Heart right ventricle (tissue), 16 donors: ENCODE data around the gene DLX1. TPM values are rescaled to one million over a fixed set of nuclear protein-coding genes. Genes with fewer than 3 reads are reported as not detected.

Experiments
- ATAC-seq, 8 donors: fragments of 200-7000 bp; cut with Tn5 transposase; one replicate each; pipeline ENCODE4 v1.9.1; 2020; ENCODE audit warnings: mild to moderate bottlenecking in 8 of 8, moderate library complexity in 8 of 8, moderate number of reproducible peaks in 1 of 8
- DNase-seq, 2 donors: peaks; one replicate each; pipeline ENCODE4 v3.0.0-alpha.2; 2020
- H3K27ac ChIP-seq, 10 donors: fragments of 200-600 bp; sonication (generic) in 2 of 10; one replicate each; pipeline versions ENCODE4 v1.5.0 to v1.8.0; 2020 to 2022; ENCODE audit warnings: mild to moderate bottlenecking in 3 of 10
- H3K27me3 ChIP-seq, 7 donors: fragments of 200-600 bp; one replicate each; pipeline ENCODE4 v1.8.0; 2021 to 2022; ENCODE audit warnings: mild to moderate bottlenecking in 2 of 7
- H3K36me3 ChIP-seq, 9 donors: fragments of 200-600 bp; sonication (generic) in 1 of 9; one replicate each; pipeline versions ENCODE4 v1.5.0 to v1.8.0; 2020 to 2022; ENCODE audit warnings: mild to moderate bottlenecking in 2 of 9
- H3K4me1 ChIP-seq, 9 donors: fragments of 200-600 bp; sonication (generic) in 1 of 9; one replicate each; pipeline versions ENCODE4 v1.5.0 to v1.8.0; 2020 to 2022; ENCODE audit warnings: mild to moderate bottlenecking in 4 of 9
- H3K4me3 ChIP-seq, 10 donors: fragments of 200-600 bp; sonication (generic) in 2 of 10; one replicate each; pipeline versions ENCODE4 v1.5.0 to v1.8.0; 2020 to 2022; ENCODE audit warnings: mild to moderate bottlenecking in 7 of 10, moderate library complexity in 2 of 10
- H3K9me3 ChIP-seq, 11 donors: fragments of 200-600 bp in 10 of 11; sonication (generic) in 2 of 11; one replicate each; pipeline versions ENCODE4 v1.5.0 to v1.8.0; 2013 to 2022; ENCODE audit warnings: mild to moderate bottlenecking in 2 of 11, control low read depth in 1 of 11, moderate library complexity in 1 of 11
- WGBS, 2 donors: extraction: QIAGEN DNeasy Blood & Tissue Kit; methylation state at CpG; one replicate each; pipeline ENCODE4 v1.1.7; 2013; ENCODE audit warnings: inconsistent platforms in 1 of 2; 5-methylcytosine and 5-hydroxymethylcytosine counted together
- intact Hi-C, 10 donors: fragments of 100-400 bp; cut with DNase I; formaldehyde crosslinking; loops; one replicate each; pipeline versions ENCODE4 v1.11.1 to v1.14.2; 2022
- polyA plus RNA-seq, 2 donors: library from polyadenylated mRNA; stranded (reverse); fragments of 200-250 nt; gene quantifications; one replicate each; pipeline ENCODE4 v1.2.3, GENCODE V29; 2013
- total RNA-seq, 10 donors: library from RNA; stranded (reverse); fragmentation: NEBNext Ultra II Directional in 3 of 10; extraction: Animal tissue kit (Norgen Biotek cat#: 25700) in 3 of 10; gene quantifications; one replicate each; pipeline versions ENCODE4 v1.2.1 to v1.2.4, GENCODE V29; 2021 to 2023
- TF ChIP-seq, protein P1 (sequence below), 9 donors: fragments of 200-600 bp; sonication (generic) in 2 of 9; IDR thresholded peaks; one replicate each; pipeline versions ENCODE4 v1.5.0 to v1.8.0; 2021 to 2022; ENCODE audit warnings: antibody characterized with exemption in 9 of 9, mild to moderate bottlenecking in 5 of 9, moderate library complexity in 1 of 9
- donor health status: Arrhythmogenic right ventricular cardiomyopathy.
- donor health status: ischemic (EF 13 %, LVEDD 7.1; RV severe dilation, severe dysfunction).
- donor health status: healthy with polysubstance abuse.
- donor health status: DM: no; HTN: yes; CAD: no.
- donor health status: DM: no; HTN: no; CAD: no.
- donor health status: ischemic (EF 25% LVEDD 6.9; RV normal size, moderate dysfunction).
- donor health status: ischemic (EF 25% LVEDD 5.7; RV mildly dilated, moderate dysfunction).
- donor health status: healthy.
- donor health status: DM: yes; HTN: yes; CAD: no.
- donor health status: Ischemic cardiomyopathy.
- donor health status: ischemic (EF 35%, LVEDD 5.7; RV mildly dilated, moderate dysfunction).
- donor health status: nonischemic (EF 11% LVEDD 7.7; RV severe dilation, severe dysfunction).
- donor health status: DM: yes; HTN: yes; CAD: no.
- donor health status: PGD.
- donor health status: ischemic (EF 29% LVEDD 5.4; RV normal size, mild dysfunction).
- donor health status: nonischemic (EF 23%, LVEDD 6.1; RV moderate dilation, normal function).

The DLX1 gene
- total and polyA plus RNA-seq, 12 donors, result 0.10 to 0.41 TPM; not detected in 10

GRCh38 chr2:172107690-172108586, 22.6 kb downstream of the DLX1 start:
- H3K9me3 ChIP-seq, result no peaks in the 10 kb centered on the region
- intact Hi-C loops, result loop anchor here in 9 of 10 donors (5.0 to 10.0 kb wide), 8 partner anchors 183 to 533 kb away; partner anchors contain the start of gene HAT1 (in 1 of the 9)
- DNase-seq, result no peak
- peaks cover 0 to 41% (median 20%) of the 10 kb centered on the region in 9 donors for H3K4me1 ChIP-seq
- peak in 1 of 8 donors; percentile 50 for ATAC-seq
- H3K36me3 ChIP-seq, result no peaks in the 10 kb centered on the region
- no peak overlapping the region for H3K27ac ChIP-seq
- peaks cover 50 to 94% (median 83%) of the 10 kb centered on the region in 7 donors for H3K27me3 ChIP-seq
- TF ChIP-seq, protein P1, sequence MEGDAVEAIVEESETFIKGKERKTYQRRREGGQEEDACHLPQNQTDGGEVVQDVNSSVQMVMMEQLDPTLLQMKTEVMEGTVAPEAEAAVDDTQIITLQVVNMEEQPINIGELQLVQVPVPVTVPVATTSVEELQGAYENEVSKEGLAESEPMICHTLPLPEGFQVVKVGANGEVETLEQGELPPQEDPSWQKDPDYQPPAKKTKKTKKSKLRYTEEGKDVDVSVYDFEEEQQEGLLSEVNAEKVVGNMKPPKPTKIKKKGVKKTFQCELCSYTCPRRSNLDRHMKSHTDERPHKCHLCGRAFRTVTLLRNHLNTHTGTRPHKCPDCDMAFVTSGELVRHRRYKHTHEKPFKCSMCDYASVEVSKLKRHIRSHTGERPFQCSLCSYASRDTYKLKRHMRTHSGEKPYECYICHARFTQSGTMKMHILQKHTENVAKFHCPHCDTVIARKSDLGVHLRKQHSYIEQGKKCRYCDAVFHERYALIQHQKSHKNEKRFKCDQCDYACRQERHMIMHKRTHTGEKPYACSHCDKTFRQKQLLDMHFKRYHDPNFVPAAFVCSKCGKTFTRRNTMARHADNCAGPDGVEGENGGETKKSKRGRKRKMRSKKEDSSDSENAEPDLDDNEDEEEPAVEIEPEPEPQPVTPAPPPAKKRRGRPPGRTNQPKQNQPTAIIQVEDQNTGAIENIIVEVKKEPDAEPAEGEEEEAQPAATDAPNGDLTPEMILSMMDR (IDR thresholded peaks at IDR 0.05), result no peak
- H3K4me3 ChIP-seq, result no peak overlapping the region
- WGBS, 2 donors, result 12 to 14% methylated on average over 51 of the region's 51 CpGs

- TF ChIP-seq, protein P1 (IDR thresholded peaks at IDR 0.05), result no peak
- H3K27me3 ChIP-seq, result peaks cover 48 to 94% (median 83%) of the 10 kb centered on the region in 7 donors
- no peak for DNase-seq
- no peaks in the 10 kb centered on the region for H3K9me3 ChIP-seq
- H3K4me3 ChIP-seq, result no peak overlapping the region
- intact Hi-C loops, result loop anchor here in 9 of 10 donors (5.0 to 10.0 kb wide), 8 partner anchors 184 to 534 kb away; partner anchors contain the start of gene HAT1 (in 1 of the 9)
- H3K27ac ChIP-seq, result no peak overlapping the region
- ATAC-seq, result no peak
- H3K36me3 ChIP-seq, result no peaks in the 10 kb centered on the region
- H3K4me1 ChIP-seq, result peaks cover 0 to 34% (median 15%) of the 10 kb centered on the region in 9 donors
- WGBS, 2 donors, result 17 to 21% methylated on average over 8 of the region's 8 CpGs
Measured at GRCh38 chr2:172108587-172108930, 23.3 kb downstream of the DLX1 start.

- no peaks in the 10 kb centered on the region for H3K36me3 ChIP-seq
- 23 to 35% methylated on average over 29 of the region's 29 CpGs for WGBS, 2 donors
- no peaks in the 10 kb centered on the region for H3K9me3 ChIP-seq
- H3K27me3 ChIP-seq, result peaks cover 41 to 94% (median 81%) of the 10 kb centered on the region in 7 donors
- intact Hi-C loops, result loop anchor here in 9 of 10 donors (5.0 to 10.0 kb wide), 8 partner anchors 185 to 535 kb away; partner anchors contain the start of gene HAT1 (in 1 of the 9)
- peaks cover 0 to 27% (median 14%) of the 10 kb centered on the region in 9 donors for H3K4me1 ChIP-seq
- H3K27ac ChIP-seq, result no peak overlapping the region
- TF ChIP-seq, protein P1 (IDR thresholded peaks at IDR 0.05), result no peak
- ATAC-seq (no peak), DNase-seq (no peak)
- H3K4me3 ChIP-seq, result no peak overlapping the region
Measured at GRCh38 chr2:172109256-172109987, 24.1 kb downstream of the DLX1 start.
